ENCODE data around the gene ABCD2. TPM values are rescaled to one million over a fixed set of nuclear protein-coding genes. Genes with fewer than 3 reads are reported as not detected.

The ABCD2 gene
- total RNA-seq, 1 donor from 2014 or later = under 0.01 TPM

GRCh38 chr12:39616251-39616650, 3.4 kb downstream of the ABCD2 start:
- intact Hi-C loops (cut with DNase I) = no loop called here
- Histone ChIP-seq H3K9me3 (no peaks in the 10 kb centered on the region), H3K4me1 (peaks cover 0 to 3% of the 10 kb centered on the region in 2 donors), H3K27ac (no peak overlapping the region), H3K27me3 (no peaks in the 10 kb centered on the region), H3K4me3 (no peak overlapping the region), H3K36me3 (no peaks in the 10 kb centered on the region)
- DNase-seq (ENCODE audit: low spot score in 2 of 2) = no peak
- TF ChIP-seq, protein P1, sequence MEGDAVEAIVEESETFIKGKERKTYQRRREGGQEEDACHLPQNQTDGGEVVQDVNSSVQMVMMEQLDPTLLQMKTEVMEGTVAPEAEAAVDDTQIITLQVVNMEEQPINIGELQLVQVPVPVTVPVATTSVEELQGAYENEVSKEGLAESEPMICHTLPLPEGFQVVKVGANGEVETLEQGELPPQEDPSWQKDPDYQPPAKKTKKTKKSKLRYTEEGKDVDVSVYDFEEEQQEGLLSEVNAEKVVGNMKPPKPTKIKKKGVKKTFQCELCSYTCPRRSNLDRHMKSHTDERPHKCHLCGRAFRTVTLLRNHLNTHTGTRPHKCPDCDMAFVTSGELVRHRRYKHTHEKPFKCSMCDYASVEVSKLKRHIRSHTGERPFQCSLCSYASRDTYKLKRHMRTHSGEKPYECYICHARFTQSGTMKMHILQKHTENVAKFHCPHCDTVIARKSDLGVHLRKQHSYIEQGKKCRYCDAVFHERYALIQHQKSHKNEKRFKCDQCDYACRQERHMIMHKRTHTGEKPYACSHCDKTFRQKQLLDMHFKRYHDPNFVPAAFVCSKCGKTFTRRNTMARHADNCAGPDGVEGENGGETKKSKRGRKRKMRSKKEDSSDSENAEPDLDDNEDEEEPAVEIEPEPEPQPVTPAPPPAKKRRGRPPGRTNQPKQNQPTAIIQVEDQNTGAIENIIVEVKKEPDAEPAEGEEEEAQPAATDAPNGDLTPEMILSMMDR (IDR thresholded peaks at IDR 0.05) = no peak

DNA sequence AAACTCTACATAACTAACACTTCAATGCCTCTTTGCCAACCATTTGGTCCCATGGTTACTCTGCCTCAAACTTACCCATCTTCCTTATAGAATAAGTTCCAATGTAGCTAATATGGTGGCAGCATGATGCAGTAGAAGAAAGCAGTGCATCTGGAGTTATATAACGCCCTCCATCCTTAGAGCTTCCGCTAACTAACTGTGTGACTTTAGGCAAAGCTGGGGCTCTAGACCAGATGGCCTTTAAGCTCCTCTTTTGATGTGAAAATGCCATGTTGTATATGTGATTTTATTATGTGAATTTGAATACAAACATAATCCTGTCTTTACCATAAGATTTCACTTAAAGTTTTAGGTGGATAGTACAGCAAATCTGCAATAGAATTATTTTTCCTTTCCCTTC, 6.1 kb downstream of the ABCD2 start:
- no peak for DNase-seq (ENCODE audit: low spot score in 2 of 2)
- H3K9me3 ChIP-seq = no peaks in the 10 kb centered on the region
- H3K27ac ChIP-seq = no peak overlapping the region
- no peaks in the 10 kb centered on the region for H3K36me3 ChIP-seq
- H3K4me3 ChIP-seq = no peak overlapping the region
- intact Hi-C loops (cut with DNase I) = no loop called here
- TF ChIP-seq, protein P1 (IDR thresholded peaks at IDR 0.05) = no peak
- H3K27me3 ChIP-seq = no peaks in the 10 kb centered on the region
- no peaks in the 10 kb centered on the region for H3K4me1 ChIP-seq

DNA sequence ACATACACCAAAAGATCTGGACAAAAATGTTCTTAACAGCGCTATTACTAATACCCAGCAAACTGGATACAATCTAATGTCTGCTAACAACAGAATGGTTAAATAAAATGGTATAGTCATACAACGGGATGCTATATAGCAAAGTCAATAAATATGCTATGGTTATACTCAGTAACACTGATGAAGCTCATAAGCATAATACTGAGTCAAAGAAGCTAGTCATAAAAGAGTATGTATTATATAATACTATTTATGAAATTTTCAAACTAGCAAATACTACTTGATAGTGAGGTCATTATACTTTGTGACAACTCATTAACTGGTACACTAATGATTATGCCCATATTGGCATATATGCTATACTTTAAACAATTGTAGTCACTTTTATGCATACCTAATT, 7.4 kb downstream of the ABCD2 start:
- TF ChIP-seq, protein P1 (IDR thresholded peaks at IDR 0.05) = no peak
- intact Hi-C loops (cut with DNase I) = no loop called here
- no peaks in the 10 kb centered on the region for H3K27me3 ChIP-seq
- no peaks in the 10 kb centered on the region for H3K36me3 ChIP-seq
- H3K4me3 ChIP-seq = no peak overlapping the region
- no peaks in the 10 kb centered on the region for H3K9me3 ChIP-seq
- DNase-seq (ENCODE audit: low spot score in 2 of 2) = no peak
- H3K27ac ChIP-seq = no peak overlapping the region
- H3K4me1 ChIP-seq = no peaks in the 10 kb centered on the region

DNA sequence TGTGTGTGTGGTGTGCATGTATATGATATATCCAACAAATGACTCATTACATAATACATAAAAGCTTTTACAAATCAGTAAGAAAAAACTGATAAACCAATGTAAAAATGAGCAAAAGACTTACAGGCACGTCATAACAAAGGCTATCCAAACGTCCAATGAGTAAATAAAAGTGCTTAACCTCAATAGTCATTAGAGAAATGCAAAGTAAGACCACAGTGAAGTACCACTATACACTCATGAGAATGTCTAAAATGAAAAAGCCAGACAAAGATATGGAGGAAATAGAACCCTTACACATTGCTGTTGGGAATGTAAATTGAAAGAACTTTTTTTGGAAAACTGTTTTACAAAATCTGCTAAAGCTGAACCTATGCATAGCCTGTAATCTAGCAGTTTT, 7.8 kb downstream of the ABCD2 start:
- no peak for DNase-seq (ENCODE audit: low spot score in 2 of 2)
- no peaks in the 10 kb centered on the region for H3K27me3 ChIP-seq
- no peaks in the 10 kb centered on the region for H3K36me3 ChIP-seq
- TF ChIP-seq, protein P1 (IDR thresholded peaks at IDR 0.05) = no peak
- no peak overlapping the region for H3K27ac ChIP-seq
- intact Hi-C loops (cut with DNase I) = no loop called here
- H3K4me3 ChIP-seq = no peak overlapping the region
- no peaks in the 10 kb centered on the region for H3K9me3 ChIP-seq
- H3K4me1 ChIP-seq = no peaks in the 10 kb centered on the region

GRCh38 chr12:39610436-39611025, 9.1 kb downstream of the ABCD2 start:
- DNase-seq (ENCODE audit: low spot score in 2 of 2) = no peak

More at GRCh38 chr12:39610436-39611025, 9.1 kb downstream of the ABCD2 start:
- Histone ChIP-seq H3K9me3 (no peaks in the 10 kb centered on the region), H3K36me3 (no peaks in the 10 kb centered on the region), H3K27me3 (no peaks in the 10 kb centered on the region), H3K4me3 (no peak overlapping the region), H3K4me1 (no peaks in the 10 kb centered on the region), H3K27ac (no peak overlapping the region)
- intact Hi-C loops (cut with DNase I) = no loop called here
- TF ChIP-seq, protein P1 (IDR thresholded peaks at IDR 0.05) = no peak

All from ascending aorta (tissue), 2 donors.